ENCODE results near the gene ATRIP. TPM values are rescaled to one million over a fixed set of nuclear protein-coding genes. Genes with fewer than 3 reads are reported as not detected.

ATRIP gene
- total RNA-seq, 2 experiments from 2014 or later: 13.4 to 15.2 TPM

DNA sequence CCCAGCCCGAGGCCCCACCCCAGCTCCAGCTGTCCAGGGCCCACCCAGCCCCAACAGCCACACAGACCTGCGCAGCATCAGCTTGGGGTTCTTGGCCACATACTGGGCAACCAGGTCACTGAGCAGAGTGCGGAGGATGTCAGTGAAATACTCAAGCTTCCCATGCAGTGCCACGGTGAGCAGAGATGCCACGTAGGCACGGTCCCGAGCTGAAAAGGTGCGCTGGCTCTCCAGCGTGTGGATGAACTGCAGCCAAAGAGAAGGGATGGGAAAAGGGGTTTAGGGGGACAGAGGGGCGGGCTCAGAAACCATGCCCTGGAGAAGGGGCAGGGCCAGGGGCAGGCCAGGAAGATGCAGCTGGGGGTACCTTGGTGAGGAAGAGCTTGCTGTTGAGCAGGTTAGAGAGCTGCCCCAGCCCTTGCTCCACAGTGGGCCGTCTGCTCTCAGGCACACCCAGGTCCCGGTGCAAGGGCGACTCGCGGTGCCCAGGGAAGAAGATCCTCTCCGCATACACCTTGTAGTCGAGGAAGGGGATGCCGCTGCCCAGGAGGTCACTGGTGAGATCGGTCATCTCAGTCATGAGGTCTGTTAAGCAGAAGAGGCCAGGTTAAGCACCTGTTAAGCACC, 34.0 kb upstream of the ATRIP start:
- H3K9me3 Mint-ChIP-seq: no peaks in the 10 kb centered on the region
- no peaks in the 10 kb centered on the region for H3K4me1 Mint-ChIP-seq
- CTCF ChIA-PET: interaction anchor here (1.5 to 3.2 kb wide), 2 partner anchors 12 to 24 kb away, joined by 6 to 14 read pairs; no protein-coding TSS in a partner anchor
- H3K27ac Mint-ChIP-seq: no peak overlapping the region
- DNase-seq: no peak
- POLR2A ChIA-PET: no interaction called here
- H3K4me3 Mint-ChIP-seq: no peak overlapping the region
- H3K27me3 Mint-ChIP-seq: no peaks in the 10 kb centered on the region
- no peaks in the 10 kb centered on the region for H3K36me3 Mint-ChIP-seq (ENCODE audit: low read depth)

DNA sequence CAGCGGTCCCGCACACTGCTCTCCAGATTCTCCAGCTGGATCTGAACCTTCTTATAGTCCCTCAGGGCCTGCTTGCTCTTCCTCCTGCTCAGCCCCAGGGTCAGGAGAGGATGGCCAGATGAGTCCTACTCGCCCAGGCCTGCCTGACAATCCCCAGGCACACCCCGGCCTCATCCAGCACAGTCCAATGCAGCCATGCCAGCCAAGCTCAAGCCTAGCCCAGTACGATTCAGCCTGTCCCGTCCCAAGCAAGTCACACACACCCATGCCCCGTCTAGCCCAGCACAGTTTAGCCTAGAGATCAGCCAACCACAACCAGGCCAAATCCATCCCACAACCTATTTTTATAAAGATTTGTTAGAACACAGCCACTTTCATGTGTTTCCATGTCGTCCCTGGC, 33.5 kb upstream of the ATRIP start:
- no peaks in the 10 kb centered on the region for H3K9me3 Mint-ChIP-seq
- no peaks in the 10 kb centered on the region for H3K4me1 Mint-ChIP-seq
- ChIA-PET CTCF (interaction anchor here (1.5 to 3.2 kb wide), 2 partner anchors 12 to 23 kb away, joined by 6 to 14 read pairs; no protein-coding TSS in a partner anchor), POLR2A (no interaction called here)
- H3K36me3 Mint-ChIP-seq (ENCODE audit: low read depth): no peaks in the 10 kb centered on the region
- no peak overlapping the region for H3K27ac Mint-ChIP-seq
- no peak for DNase-seq
- H3K27me3 Mint-ChIP-seq: no peaks in the 10 kb centered on the region
- no peak overlapping the region for H3K4me3 Mint-ChIP-seq

DNA sequence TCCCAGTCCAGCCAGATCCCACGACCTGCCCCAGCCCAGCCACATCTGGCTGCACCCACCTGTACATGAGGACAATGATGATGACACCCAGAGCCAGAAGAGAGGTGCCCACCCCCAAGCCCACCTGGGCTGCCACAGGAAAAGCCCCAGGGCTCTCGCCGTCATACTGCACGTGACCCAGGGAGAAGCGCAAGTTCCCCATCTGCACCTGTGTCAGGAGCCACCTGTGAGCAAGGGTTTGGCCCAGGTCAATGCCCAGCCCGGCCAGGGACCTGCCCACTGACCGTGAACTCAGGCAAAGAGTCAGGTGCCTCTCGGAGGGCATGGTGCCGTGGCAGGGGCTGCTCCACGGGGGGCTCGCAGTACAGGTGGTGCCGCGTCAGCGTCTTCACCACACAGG, 32.9 kb upstream of the ATRIP start:
- Mint-ChIP-seq H3K4me3 (no peak overlapping the region), H3K36me3 (ENCODE audit: low read depth) (no peaks in the 10 kb centered on the region), H3K27me3 (no peaks in the 10 kb centered on the region), H3K4me1 (no peaks in the 10 kb centered on the region), H3K27ac (no peak overlapping the region), H3K9me3 (no peaks in the 10 kb centered on the region)
- DNase-seq: no peak
- ChIA-PET CTCF (interaction anchor here (1.5 to 3.2 kb wide), 2 partner anchors 13 to 22 kb away, joined by 6 to 14 read pairs; no protein-coding TSS in a partner anchor), POLR2A (no interaction called here)

- POLR2A ChIA-PET: no interaction called here
- no peak overlapping the region for H3K27ac Mint-ChIP-seq
- DNase-seq: no peak
Observed at GRCh38 chr3:48414376-48415250, 31.9 kb upstream of the ATRIP start.

GRCh38 chr3:48415251-48415953, 31.1 kb upstream of the ATRIP start:
- Mint-ChIP-seq H3K36me3 (ENCODE audit: low read depth) (no peaks in the 10 kb centered on the region), H3K4me1 (no peaks in the 10 kb centered on the region), H3K27me3 (no peaks in the 10 kb centered on the region), H3K9me3 (no peaks in the 10 kb centered on the region), H3K4me3 (no peak overlapping the region), H3K27ac (no peak overlapping the region)
- no peak for DNase-seq
- POLR2A ChIA-PET: no interaction called here
- CTCF ChIA-PET: interaction anchor here (1.1 to 4.7 kb wide), 3 partner anchors 21 to 134 kb away, joined by 4 to 26 read pairs (median 4); partner anchors contain the start of gene CCDC51

More at GRCh38 chr3:48414376-48415250, 31.9 kb upstream of the ATRIP start:
- Mint-ChIP-seq H3K36me3 (ENCODE audit: low read depth) (no peaks in the 10 kb centered on the region), H3K4me3 (no peak overlapping the region), H3K9me3 (no peaks in the 10 kb centered on the region), H3K27me3 (no peaks in the 10 kb centered on the region), H3K4me1 (no peaks in the 10 kb centered on the region)
- CTCF ChIA-PET: interaction anchor here (0.5 to 4.7 kb wide), 4 partner anchors 22 to 902 kb away, joined by 3 to 26 read pairs (median 4); partner anchors contain the start of gene CCDC51

- no peaks in the 10 kb centered on the region for H3K9me3 Mint-ChIP-seq
- no peak overlapping the region for H3K27ac Mint-ChIP-seq
- ChIA-PET CTCF (interaction anchor here (1.1 to 4.7 kb wide), 3 partner anchors 20 to 133 kb away, joined by 4 to 26 read pairs (median 4); partner anchors contain the start of gene CCDC51), POLR2A (no interaction called here)
- H3K36me3 Mint-ChIP-seq (ENCODE audit: low read depth): no peaks in the 10 kb centered on the region
- no peaks in the 10 kb centered on the region for H3K27me3 Mint-ChIP-seq
- DNase-seq: no peak
- no peak overlapping the region for H3K4me3 Mint-ChIP-seq
- H3K4me1 Mint-ChIP-seq: no peaks in the 10 kb centered on the region
Observed at GRCh38 chr3:48416091-48416505, 30.4 kb upstream of the ATRIP start.

DNA sequence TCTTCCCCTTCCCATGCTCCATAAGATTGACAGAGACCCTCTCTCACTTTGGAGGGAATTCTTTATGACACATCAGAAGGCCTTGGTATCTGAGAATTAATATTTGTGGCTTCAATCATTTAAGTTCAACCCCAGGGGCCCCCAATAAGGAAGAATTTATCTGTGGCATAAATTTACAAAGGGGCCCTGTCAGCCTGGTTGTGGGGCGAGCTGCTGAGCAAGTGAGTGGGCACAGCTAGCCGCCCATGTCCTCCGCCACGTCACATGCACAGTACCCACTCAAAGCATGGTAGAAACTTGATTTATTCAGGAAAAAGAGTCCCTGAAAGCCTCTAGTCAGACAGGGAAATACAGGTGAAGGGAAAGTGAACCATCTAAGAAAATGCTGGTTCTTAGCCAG, 30.0 kb upstream of the ATRIP start:
- no peaks in the 10 kb centered on the region for H3K36me3 Mint-ChIP-seq (ENCODE audit: low read depth)
- H3K27ac Mint-ChIP-seq: no peak overlapping the region
- H3K4me1 Mint-ChIP-seq: no peaks in the 10 kb centered on the region
- POLR2A ChIA-PET: no interaction called here
- H3K27me3 Mint-ChIP-seq: no peaks in the 10 kb centered on the region
- no peak for DNase-seq
- H3K9me3 Mint-ChIP-seq: no peaks in the 10 kb centered on the region
- H3K4me3 Mint-ChIP-seq: no peak overlapping the region
- CTCF ChIA-PET: interaction anchor here (4.7 kb wide), 1 partner anchor 20 kb away, joined by 26 read pairs; no protein-coding TSS in a partner anchor

GRCh38 chr3:48417529-48418108, 28.9 kb upstream of the ATRIP start:
- no peaks in the 10 kb centered on the region for H3K27me3 Mint-ChIP-seq
- H3K4me3 Mint-ChIP-seq: no peak overlapping the region
- ChIA-PET POLR2A (no interaction called here), CTCF (interaction anchor here (4.7 kb wide), 1 partner anchor 19 kb away, joined by 26 read pairs; no protein-coding TSS in a partner anchor)
- H3K4me1 Mint-ChIP-seq: no peaks in the 10 kb centered on the region
- DNase-seq: no peak
- no peaks in the 10 kb centered on the region for H3K36me3 Mint-ChIP-seq (ENCODE audit: low read depth)
- no peak overlapping the region for H3K27ac Mint-ChIP-seq
- H3K9me3 Mint-ChIP-seq: no peaks in the 10 kb centered on the region

DNA sequence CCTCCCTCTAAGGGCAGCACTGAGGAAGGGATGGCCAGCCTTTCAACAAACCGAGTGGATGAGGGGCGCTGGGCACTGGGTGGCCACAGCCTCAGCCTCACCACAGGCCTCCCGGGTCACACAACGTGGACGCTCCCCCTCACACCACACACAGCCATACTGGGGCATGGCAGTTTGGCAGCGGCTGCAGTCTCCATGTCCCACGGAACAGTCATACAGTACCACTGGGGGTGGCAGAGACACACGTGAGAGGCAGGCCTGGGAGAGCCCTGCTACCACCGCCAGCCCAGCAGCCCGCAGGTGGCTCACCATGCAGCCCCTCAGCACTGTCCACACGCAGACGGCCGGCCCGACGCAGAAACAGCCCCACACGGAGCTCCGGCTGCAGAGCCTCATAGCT, 28.4 kb upstream of the ATRIP start:
- Mint-ChIP-seq H3K4me1 (no peaks in the 10 kb centered on the region), H3K27ac (no peak overlapping the region), H3K4me3 (no peak overlapping the region), H3K27me3 (no peaks in the 10 kb centered on the region), H3K36me3 (ENCODE audit: low read depth) (no peaks in the 10 kb centered on the region), H3K9me3 (no peaks in the 10 kb centered on the region)
- CTCF ChIA-PET: interaction anchor here (1.1 to 4.7 kb wide), 2 partner anchors 18 to 131 kb away, joined by 3 to 26 read pairs; no protein-coding TSS in a partner anchor
- POLR2A ChIA-PET: interaction anchor here (1.0 kb wide), 1 partner anchor 11 kb away, joined by 3 read pairs; no protein-coding TSS in a partner anchor
- DNase-seq: no peak

- Mint-ChIP-seq H3K36me3 (ENCODE audit: low read depth) (no peaks in the 10 kb centered on the region), H3K27me3 (no peaks in the 10 kb centered on the region), H3K27ac (no peak overlapping the region), H3K4me1 (no peaks in the 10 kb centered on the region), H3K4me3 (no peak overlapping the region), H3K9me3 (no peaks in the 10 kb centered on the region)
- CTCF ChIA-PET: interaction anchor here (0.8 to 4.7 kb wide), 3 partner anchors 18 to 130 kb away, joined by 3 to 26 read pairs (median 3); partner anchors contain the start of genes CCDC51 and TMA7
- POLR2A ChIA-PET: interaction anchor here (1.0 kb wide), 1 partner anchor 11 kb away, joined by 3 read pairs; no protein-coding TSS in a partner anchor
- no peak for DNase-seq
Observed at GRCh38 chr3:48418651-48419050, 27.9 kb upstream of the ATRIP start.

DNA sequence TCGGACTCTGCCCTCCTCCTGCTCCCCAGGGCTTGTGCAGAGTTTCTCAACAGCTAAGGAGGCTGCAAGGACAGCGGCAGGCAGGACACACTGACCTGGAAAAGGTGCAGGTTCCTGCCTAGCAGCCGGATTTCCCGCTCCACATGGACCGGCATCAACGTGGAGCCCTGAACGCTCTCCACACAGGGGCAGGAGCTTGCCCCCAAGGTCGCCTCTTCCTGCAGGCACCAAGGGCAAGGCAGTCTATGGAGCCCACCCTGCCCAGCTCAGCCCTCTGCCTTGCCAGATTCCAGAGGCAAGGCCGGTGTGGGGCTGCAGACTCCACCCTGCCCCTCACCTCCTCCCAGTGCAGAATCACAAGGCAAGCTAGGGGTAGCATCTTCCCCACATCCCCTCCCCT, 27.4 kb upstream of the ATRIP start:
- ChIA-PET POLR2A (interaction anchor here (1.0 kb wide), 1 partner anchor 12 kb away, joined by 3 read pairs; no protein-coding TSS in a partner anchor), CTCF (interaction anchor here (0.8 to 4.7 kb wide), 3 partner anchors 17 to 130 kb away, joined by 3 to 26 read pairs (median 3); partner anchors contain the start of genes CCDC51 and TMA7)
- no peak overlapping the region for H3K27ac Mint-ChIP-seq
- no peak for DNase-seq
- H3K36me3 Mint-ChIP-seq (ENCODE audit: low read depth): no peaks in the 10 kb centered on the region
- no peak overlapping the region for H3K4me3 Mint-ChIP-seq
- no peaks in the 10 kb centered on the region for H3K4me1 Mint-ChIP-seq
- H3K9me3 Mint-ChIP-seq: no peaks in the 10 kb centered on the region
- no peaks in the 10 kb centered on the region for H3K27me3 Mint-ChIP-seq

- Mint-ChIP-seq H3K9me3 (no peaks in the 10 kb centered on the region), H3K36me3 (ENCODE audit: low read depth) (no peaks in the 10 kb centered on the region), H3K27me3 (no peaks in the 10 kb centered on the region), H3K4me3 (no peak overlapping the region), H3K4me1 (no peaks in the 10 kb centered on the region), H3K27ac (no peak overlapping the region)
- POLR2A ChIA-PET: no interaction called here
- no peak for DNase-seq
- CTCF ChIA-PET: interaction anchor here (4.7 kb wide), 1 partner anchor 17 kb away, joined by 26 read pairs; no protein-coding TSS in a partner anchor
Observed at GRCh38 chr3:48419597-48419996, 26.9 kb upstream of the ATRIP start.
